Mesenchymal stem cell (in vitro differentiated cells and primary cell): ENCODE measurements around the gene EPS8L3.

Experiments used
- DNase-seq: peaks from one replicate; pipeline ENCODE4 v3.0.0-alpha.2; 2013
- H2AFZ ChIP-seq: one replicate; pipeline ENCODE4 v1.6.1; 2013; ENCODE audit warnings: low read depth, mild to moderate bottlenecking, control low read depth, inconsistent platforms, low read length, moderate library complexity
- H2AK5ac ChIP-seq: 2 replicates; pipeline ENCODE4 v1.6.1; 2013; ENCODE audit warnings: low read length, moderate library complexity, mild to moderate bottlenecking, inconsistent platforms; ENCODE audit not compliant: severe bottlenecking
- H2BK120ac ChIP-seq: one replicate; pipeline ENCODE4 v1.6.1; 2013; ENCODE audit warnings: low read depth, mild to moderate bottlenecking, inconsistent platforms, low read length, moderate library complexity
- H2BK12ac ChIP-seq, 2 experiments: one replicate each; pipeline ENCODE4 v1.6.1; 2013; ENCODE audit warnings: inconsistent platforms in 2 of 2, low read length in 2 of 2, mild to moderate bottlenecking in 2 of 2, moderate library complexity in 2 of 2, control low read depth in 1 of 2
- H2BK15ac ChIP-seq: one replicate; pipeline ENCODE4 v1.6.1; 2013; ENCODE audit warnings: mild to moderate bottlenecking, low read depth, inconsistent platforms; ENCODE audit not compliant: poor library complexity, severe bottlenecking
- H2BK5ac ChIP-seq: 2 replicates; pipeline ENCODE4 v1.6.1; 2013; ENCODE audit warnings: low read depth, mild to moderate bottlenecking, low read length, control low read depth, inconsistent platforms; ENCODE audit not compliant: poor library complexity, severe bottlenecking
- H3K14ac ChIP-seq, 2 experiments: one replicate each; pipeline ENCODE4 v1.6.1; 2013; ENCODE audit warnings: inconsistent platforms in 2 of 2, low read length in 2 of 2, control low read depth in 1 of 2, mild to moderate bottlenecking in 1 of 2, moderate library complexity in 1 of 2
- H3K18ac ChIP-seq, 2 experiments: one replicate each; pipeline ENCODE4 v1.6.1; 2013; ENCODE audit warnings: inconsistent platforms in 2 of 2, low read length in 2 of 2, control low read depth in 1 of 2, low read depth in 1 of 2, mild to moderate bottlenecking in 1 of 2
- H3K23ac ChIP-seq, 2 experiments: one replicate each; pipeline ENCODE4 v1.6.1; 2013; ENCODE audit warnings: inconsistent platforms in 2 of 2, low read length in 2 of 2, mild to moderate bottlenecking in 2 of 2, moderate library complexity in 2 of 2, control low read depth in 1 of 2
- H3K27ac ChIP-seq: 2 replicates; pipeline ENCODE4 v1.5.1; 2013; ENCODE audit warnings: mild to moderate bottlenecking, moderate library complexity, low read length, control low read depth, inconsistent platforms; ENCODE audit not compliant: poor library complexity, severe bottlenecking
- H3K27me3 ChIP-seq, 2 experiments: 2 replicates each; pipeline versions ENCODE4 v1.6.1 to v1.7.0; 2013; ENCODE audit warnings: low read length in 2 of 2, mild to moderate bottlenecking in 2 of 2, moderate library complexity in 2 of 2, control low read depth in 1 of 2, inconsistent platforms in 1 of 2; ENCODE audit not compliant: control insufficient read depth in 1 of 2, insufficient read depth in 1 of 2
- H3K36me3 ChIP-seq, 2 experiments: 2 replicates each; pipeline versions ENCODE4 v1.6.1 to v1.7.0; 2013; ENCODE audit warnings: low read length in 2 of 2, control low read depth in 1 of 2, inconsistent platforms in 1 of 2, low read depth in 1 of 2, mild to moderate bottlenecking in 1 of 2; ENCODE audit not compliant: insufficient read depth in 2 of 2, control insufficient read depth in 1 of 2
- H3K4ac ChIP-seq, 2 experiments: one replicate each; pipeline ENCODE4 v1.6.1; 2013; ENCODE audit warnings: inconsistent platforms in 2 of 2, low read length in 2 of 2, mild to moderate bottlenecking in 2 of 2, moderate library complexity in 2 of 2, control low read depth in 1 of 2, low read depth in 1 of 2
- H3K4me1 ChIP-seq: 2 replicates; pipeline ENCODE4 v1.6.1; 2013; ENCODE audit warnings: low read depth, low read length, control low read depth; ENCODE audit not compliant: control insufficient read depth, insufficient read depth
- H3K4me2 ChIP-seq: 2 replicates; pipeline ENCODE4 v1.6.1; 2013; ENCODE audit warnings: low read length, mild to moderate bottlenecking, inconsistent platforms; ENCODE audit not compliant: poor library complexity, severe bottlenecking
- H3K4me3 ChIP-seq, 2 experiments: 2 replicates each; pipeline versions ENCODE4 v1.5.1 to v1.7.0; 2013; ENCODE audit warnings: low read length in 2 of 2, mild to moderate bottlenecking in 2 of 2, control low read depth in 1 of 2, low read depth in 1 of 2; ENCODE audit not compliant: insufficient read depth in 1 of 2
- H3K79me1 ChIP-seq: replicated peaks from 2 replicates; pipeline ENCODE4 v1.6.1; 2013; ENCODE audit warnings: mild to moderate bottlenecking, control low read depth, low read length, inconsistent platforms; ENCODE audit not compliant: poor library complexity, severe bottlenecking
- H3K9ac ChIP-seq: 2 replicates; pipeline ENCODE4 v1.7.0; 2013; ENCODE audit warnings: mild to moderate bottlenecking, low read length, moderate library complexity
- H3K9me3 ChIP-seq: 2 replicates; pipeline ENCODE4 v1.7.0; 2013; ENCODE audit warnings: mild to moderate bottlenecking, low read length; ENCODE audit not compliant: control insufficient read depth
- H4K8ac ChIP-seq: one replicate; pipeline ENCODE4 v1.6.1; 2013; ENCODE audit warnings: inconsistent platforms, mild to moderate bottlenecking, low read length, moderate library complexity
- H4K91ac ChIP-seq: one replicate; pipeline ENCODE4 v1.6.1; 2013; ENCODE audit warnings: mild to moderate bottlenecking, low read length, inconsistent platforms
- WGBS: methylation state at CpG from one replicate; pipeline ENCODE4 v1.1.7; 2013; ENCODE audit warnings: mixed read lengths; 5-methylcytosine and 5-hydroxymethylcytosine counted together

Gene EPS8L3

DNA sequence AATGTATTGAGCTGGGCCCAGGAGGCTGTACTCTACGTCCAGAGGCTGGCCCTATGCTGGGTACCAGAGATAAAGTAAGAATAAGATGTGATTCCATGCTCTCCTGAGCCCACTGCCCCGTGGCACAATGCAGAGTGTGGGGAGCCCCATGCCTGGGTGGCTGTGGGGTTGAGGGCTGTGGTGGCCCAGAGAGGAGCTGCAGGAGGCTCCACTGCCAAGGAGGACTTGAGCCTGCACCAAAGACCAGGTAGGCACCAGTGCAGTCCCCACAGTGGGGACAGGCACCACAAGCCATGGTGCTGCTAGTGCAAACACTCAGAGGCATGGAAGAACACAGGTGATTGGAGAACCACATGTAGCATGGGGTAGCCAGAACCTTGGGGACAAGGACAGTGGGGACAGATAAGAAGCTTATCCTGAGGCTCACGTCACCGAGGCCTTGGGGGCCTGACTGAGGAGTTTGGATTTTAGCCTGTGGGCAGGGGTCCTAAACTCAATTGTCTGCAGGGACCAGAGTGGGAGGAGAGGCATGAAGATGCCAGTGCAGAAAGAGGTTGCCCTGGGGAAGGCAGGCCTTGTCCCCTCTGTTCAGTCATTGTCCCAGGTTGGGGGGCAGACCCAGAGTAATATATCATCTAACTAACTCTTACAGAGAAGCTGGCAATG, 21.9 kb upstream of the EPS8L3 start:
- no peak overlapping the region for H3K9ac ChIP-seq
- no peak overlapping the region for H3K27ac ChIP-seq
- no peak for DNase-seq
- H2AFZ ChIP-seq: no peak overlapping the region
- no peak overlapping the region for H2BK15ac ChIP-seq
- peak overlapping the region in 1 of 2 experiments; percentile 68 for H3K14ac ChIP-seq
- H2BK120ac ChIP-seq: peak overlapping the region; percentile 45
- H3K27me3 ChIP-seq: no peaks in the 10 kb centered on the region
- H3K4me1 ChIP-seq: peaks cover 57% of the 10 kb centered on the region
- H3K18ac ChIP-seq: peak overlapping the region in 1 of 2 experiments; percentile 67
- no peaks in the 10 kb centered on the region for H3K36me3 ChIP-seq
- no peak overlapping the region for H3K23ac ChIP-seq
- H3K4me2 ChIP-seq: no peak overlapping the region
- H3K9me3 ChIP-seq: peaks cover 7% of the 10 kb centered on the region
- peak overlapping the region; percentile 46 for H2AK5ac ChIP-seq
- H4K8ac ChIP-seq: no peak overlapping the region
- H3K4ac ChIP-seq: peak overlapping the region in 1 of 2 experiments; percentile 7
- WGBS: 80% methylated on average over 4 of the region's 4 CpGs
- H3K4me3 ChIP-seq: no peak overlapping the region
- H2BK12ac ChIP-seq: peak overlapping the region; percentile 76 to 92
- no peaks in the 10 kb centered on the region for H3K79me1 ChIP-seq
- H2BK5ac ChIP-seq: no peak overlapping the region
- peak overlapping the region; percentile 67 for H4K91ac ChIP-seq

DNA sequence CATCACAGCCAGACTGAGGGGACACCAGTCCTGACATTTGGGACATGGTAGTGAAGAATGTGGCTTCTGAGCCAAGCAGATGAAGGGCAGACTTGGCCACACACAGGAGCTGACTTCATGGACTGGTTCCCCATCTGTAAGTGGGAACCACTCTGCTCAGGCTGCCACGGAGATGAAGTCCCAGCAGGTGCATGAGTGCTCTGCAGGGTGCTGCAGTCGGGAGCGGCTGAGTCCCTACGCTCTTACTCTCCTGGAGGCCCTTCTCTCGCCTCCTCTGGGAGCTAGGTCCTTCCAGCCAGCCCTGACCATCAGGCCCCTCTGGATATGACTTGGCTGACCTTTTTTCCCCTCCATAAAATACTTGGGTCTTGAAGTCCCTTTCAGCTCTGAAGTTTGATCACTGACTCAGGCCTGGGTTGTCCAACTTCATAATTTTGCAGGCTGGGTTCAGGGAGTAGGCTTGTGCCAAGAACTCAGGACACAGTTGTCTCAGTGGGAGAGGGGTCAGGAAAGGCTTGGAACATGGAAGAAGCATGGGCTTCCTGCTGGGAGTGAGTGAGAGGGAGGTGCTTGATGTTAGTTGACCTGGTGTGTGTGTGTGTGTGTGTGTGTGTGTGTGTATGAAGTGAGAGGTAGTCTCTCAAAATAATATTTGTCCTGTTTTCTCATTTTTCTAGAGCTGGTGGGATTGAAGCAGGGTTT, 21.0 kb upstream of the EPS8L3 start:
- Histone ChIP-seq H2BK15ac (peak overlapping the region; percentile 88), H4K91ac (peak overlapping the region; percentile 74), H3K23ac (no peak overlapping the region), H2BK5ac (no peak overlapping the region), H3K9me3 (peaks cover 8% of the 10 kb centered on the region), H3K4me2 (peak overlapping the region; percentile 20), H3K9ac (no peak overlapping the region), H3K36me3 (no peaks in the 10 kb centered on the region), H2BK12ac (peak overlapping the region; percentile 20 to 38), H2BK120ac (no peak overlapping the region), H3K79me1 (no peaks in the 10 kb centered on the region), H3K27me3 (no peaks in the 10 kb centered on the region), H4K8ac (no peak overlapping the region), H3K27ac (no peak overlapping the region), H2AFZ (no peak overlapping the region), H3K14ac (no peak overlapping the region), H2AK5ac (peak overlapping the region; percentile 16), H3K4ac (peak overlapping the region in 1 of 2 experiments; percentile 59), H3K4me1 (peaks cover 53% of the 10 kb centered on the region), H3K18ac (peak overlapping the region; percentile 24 to 54), H3K4me3 (no peak overlapping the region)
- WGBS: 93% methylated on average over 5 of the region's 5 CpGs
- DNase-seq: no peak

DNA sequence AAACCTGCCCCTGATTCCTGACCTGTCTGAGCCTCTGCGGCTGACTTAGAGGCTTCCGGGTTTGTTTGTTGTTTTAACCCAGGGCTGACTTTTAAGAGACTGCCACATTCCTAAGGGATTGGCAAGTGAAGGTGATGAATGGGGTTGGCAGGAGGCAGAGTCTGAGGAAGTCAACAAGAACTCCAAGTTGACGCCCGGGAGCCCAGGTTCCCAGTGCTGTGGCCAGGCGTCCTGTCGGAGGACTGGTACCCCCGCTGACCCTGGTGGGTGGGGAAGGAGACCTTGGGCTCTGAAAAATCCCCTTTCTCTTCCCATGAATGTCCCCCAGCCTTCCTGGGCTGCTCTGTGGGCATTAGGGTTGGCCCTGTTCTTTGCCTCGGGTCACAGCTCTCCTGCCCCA, 19.7 kb upstream of the EPS8L3 start:
- no peak overlapping the region for H3K27ac ChIP-seq
- H3K79me1 ChIP-seq: no peaks in the 10 kb centered on the region
- no peak overlapping the region for H3K23ac ChIP-seq
- WGBS: 37% methylated on average over 6 of the region's 8 CpGs
- H2AK5ac ChIP-seq: peak overlapping the region; percentile 32
- H2BK120ac ChIP-seq: peak overlapping the region; percentile 83
- H3K4me1 ChIP-seq: peaks cover 42% of the 10 kb centered on the region
- peak overlapping the region; percentile 70 for H4K91ac ChIP-seq
- H3K9ac ChIP-seq: no peak overlapping the region
- H2BK12ac ChIP-seq: peak overlapping the region; percentile 1 to 89
- H3K9me3 ChIP-seq: peaks cover 8% of the 10 kb centered on the region
- H3K18ac ChIP-seq: peak overlapping the region; percentile 74 to 87
- peak overlapping the region; percentile 33 for H2BK5ac ChIP-seq
- no peaks in the 10 kb centered on the region for H3K36me3 ChIP-seq
- H3K4me3 ChIP-seq: no peak overlapping the region
- no peak overlapping the region for H3K14ac ChIP-seq
- H4K8ac ChIP-seq: peak overlapping the region; percentile 94
- no peaks in the 10 kb centered on the region for H3K27me3 ChIP-seq
- peak overlapping the region; percentile 96 for H2BK15ac ChIP-seq
- H3K4me2 ChIP-seq: peak overlapping the region; percentile 35
- peak; percentile 65 for DNase-seq
- H2AFZ ChIP-seq: no peak overlapping the region
- peak overlapping the region; percentile 57 to 94 for H3K4ac ChIP-seq

DNA sequence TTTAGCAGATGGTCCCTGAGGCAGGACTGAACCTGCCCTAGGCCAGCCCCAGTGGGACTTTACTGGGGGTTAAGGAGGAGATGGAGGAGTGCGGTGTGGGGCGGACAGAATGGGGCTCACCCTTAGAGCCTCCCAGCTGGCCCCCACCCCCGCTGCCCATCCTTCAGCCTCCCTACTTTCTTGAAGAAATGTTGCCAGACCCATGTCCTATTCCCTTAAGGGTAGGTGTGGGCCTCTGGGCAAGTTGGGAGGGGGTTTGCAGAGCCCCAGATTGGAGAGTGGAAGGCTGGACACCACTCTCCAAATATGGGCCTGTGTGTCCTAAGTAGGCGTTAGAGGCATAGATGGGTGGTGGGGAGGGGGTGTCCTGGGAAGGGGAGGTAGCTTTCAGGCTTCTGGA, 19.2 kb upstream of the EPS8L3 start:
- peak overlapping the region; percentile 91 for H2AK5ac ChIP-seq
- H3K4me3 ChIP-seq: no peak overlapping the region
- peak overlapping the region in 1 of 2 experiments; percentile 39 for H3K14ac ChIP-seq
- peak overlapping the region; percentile 27 to 94 for H3K4ac ChIP-seq
- H3K27ac ChIP-seq: no peak overlapping the region
- peak overlapping the region; percentile 83 for H2BK120ac ChIP-seq
- H2AFZ ChIP-seq: no peak overlapping the region
- H4K8ac ChIP-seq: peak overlapping the region; percentile 59
- peak overlapping the region; percentile 69 for H4K91ac ChIP-seq
- 75% methylated on average over 1 of the region's 4 CpGs for WGBS
- peaks cover 8% of the 10 kb centered on the region for H3K9me3 ChIP-seq
- H2BK12ac ChIP-seq: peak overlapping the region; percentile 89 to 91
- no peaks in the 10 kb centered on the region for H3K79me1 ChIP-seq
- H3K4me1 ChIP-seq: peaks cover 38% of the 10 kb centered on the region
- H2BK5ac ChIP-seq: no peak overlapping the region
- H3K18ac ChIP-seq: peak overlapping the region; percentile 34 to 74
- no peak for DNase-seq
- H3K27me3 ChIP-seq: no peaks in the 10 kb centered on the region
- peak overlapping the region; percentile 35 for H3K4me2 ChIP-seq
- H3K36me3 ChIP-seq: no peaks in the 10 kb centered on the region
- no peak overlapping the region for H3K9ac ChIP-seq
- peak overlapping the region; percentile 1 for H2BK15ac ChIP-seq
- no peak overlapping the region for H3K23ac ChIP-seq
